Stimulated activated CD4-positive, alpha-beta T cell treated with anti-CD3 and anti-CD28 coated beads, Interleukin-1b, Interleukin-23, amount 100 ng/mL, for 24 hours (primary cell): ENCODE measurements around the gene SLC10A7.

ENCODE experiments used
- DNase-seq, 4 experiments: peaks; one replicate each; pipeline ENCODE4 v3.0.0-alpha.2; 2020; ENCODE audit warnings: low read depth in 4 of 4, low spot score in 1 of 4

The SLC10A7 gene

DNA sequence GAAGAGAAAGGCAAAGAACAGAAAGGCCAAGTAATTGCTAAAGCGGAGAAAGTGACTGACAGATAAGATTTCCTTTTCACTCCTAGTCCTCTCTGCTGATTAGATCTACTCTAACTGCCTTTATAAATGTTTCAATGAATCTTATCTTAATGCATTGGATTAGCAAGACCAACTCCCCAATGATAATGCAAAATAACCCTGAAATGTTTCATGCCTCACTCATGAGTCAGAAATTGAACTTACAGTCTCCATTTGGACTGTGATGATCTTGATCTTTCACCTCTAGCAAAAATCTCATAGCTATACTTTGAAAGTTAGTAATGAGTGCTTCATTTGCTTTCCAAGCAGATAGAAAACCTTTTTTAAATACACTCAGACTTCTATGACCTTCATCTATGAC lies 26.5 kb downstream of the SLC10A7 start:
- no peak for DNase-seq

DNA sequence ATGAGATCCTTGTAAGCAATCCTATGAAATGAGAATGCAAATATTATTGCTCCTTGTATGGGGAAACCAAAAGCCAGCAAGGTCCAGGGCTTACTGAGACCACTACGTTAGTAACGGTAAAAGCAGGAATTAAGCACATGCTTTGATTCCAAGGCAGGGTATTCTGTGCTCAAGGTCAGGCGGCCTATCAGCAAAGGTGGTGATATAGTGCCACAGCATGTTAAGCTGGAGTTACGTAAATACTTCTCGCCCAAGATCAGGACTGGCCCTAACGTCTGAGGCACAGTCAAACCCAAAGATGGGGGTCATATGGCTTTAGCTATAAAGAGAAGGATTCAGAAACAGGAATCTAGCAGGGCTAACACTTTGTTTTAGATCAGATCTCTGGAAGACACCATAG lies 27.6 kb downstream of the SLC10A7 start:
- no peak for DNase-seq

DNA sequence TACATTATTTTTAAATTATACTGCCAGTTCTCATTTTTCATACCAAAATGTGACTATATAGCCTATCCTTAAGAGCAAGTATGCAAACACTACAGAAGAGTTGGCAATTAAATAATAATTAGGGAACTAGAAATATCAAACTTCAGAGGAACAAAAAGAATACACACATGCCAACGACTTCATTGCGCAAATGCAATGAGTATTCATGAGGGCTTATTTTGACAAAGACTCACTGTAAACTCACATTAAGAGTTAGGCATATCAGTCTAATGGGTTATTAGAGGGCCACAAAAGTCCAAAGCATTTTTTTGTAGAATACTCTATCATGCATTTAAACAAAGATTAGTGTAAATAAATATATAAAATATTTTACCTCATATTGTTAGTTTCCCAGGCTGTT lies 31.6 kb downstream of the SLC10A7 start:
- DNase-seq = no peak

DNA sequence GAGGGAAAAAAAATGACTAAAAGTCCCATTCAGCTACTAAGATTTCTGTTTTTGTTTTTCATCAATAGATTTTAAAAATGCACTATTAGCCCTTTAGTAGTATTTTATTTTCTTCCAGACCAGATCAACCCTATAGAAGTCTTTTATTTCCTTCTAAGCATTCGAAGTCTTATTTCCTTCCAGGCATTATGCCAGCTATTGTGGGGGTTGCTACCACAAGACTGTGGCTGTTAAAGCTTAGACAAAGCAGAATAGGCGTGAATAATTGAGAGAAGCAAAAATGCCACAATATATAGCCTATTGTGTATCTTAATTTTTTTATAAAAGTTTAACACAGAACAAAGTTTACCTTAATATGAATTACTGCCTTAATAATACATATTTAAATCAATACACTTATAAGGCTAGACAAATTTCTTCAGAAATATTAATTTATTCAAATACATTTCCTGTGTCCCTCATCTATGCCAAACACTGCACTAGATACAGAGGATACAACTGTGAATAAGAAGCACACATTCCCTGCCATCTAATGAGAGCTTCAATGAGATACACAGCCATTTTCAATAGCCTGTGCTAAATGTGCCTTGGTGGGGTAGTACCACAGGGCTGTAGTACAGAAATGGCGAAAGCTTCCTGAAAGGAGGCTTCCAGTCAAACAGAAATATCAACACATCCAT lies 33.1 kb downstream of the SLC10A7 start:
- no peak for DNase-seq

DNA sequence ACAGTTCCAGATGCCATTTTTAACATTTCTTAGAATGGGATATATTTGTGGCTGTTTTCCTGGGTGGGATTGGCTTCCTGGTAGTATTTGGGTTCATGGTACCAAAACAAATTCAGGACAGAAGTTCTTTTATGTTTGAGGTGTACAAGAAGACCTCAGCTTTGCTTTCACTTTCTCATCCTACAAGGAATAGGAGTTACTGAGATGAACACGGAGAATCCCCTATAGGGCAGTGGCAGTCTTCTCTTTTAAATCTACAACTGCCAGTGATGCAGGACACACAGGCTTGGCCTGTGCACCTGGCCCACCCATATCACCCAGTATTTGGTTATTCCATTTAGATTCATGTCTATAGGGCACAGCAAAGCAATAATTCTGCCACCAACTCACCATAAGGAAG lies 35.2 kb downstream of the SLC10A7 start:
- DNase-seq = no peak

DNA sequence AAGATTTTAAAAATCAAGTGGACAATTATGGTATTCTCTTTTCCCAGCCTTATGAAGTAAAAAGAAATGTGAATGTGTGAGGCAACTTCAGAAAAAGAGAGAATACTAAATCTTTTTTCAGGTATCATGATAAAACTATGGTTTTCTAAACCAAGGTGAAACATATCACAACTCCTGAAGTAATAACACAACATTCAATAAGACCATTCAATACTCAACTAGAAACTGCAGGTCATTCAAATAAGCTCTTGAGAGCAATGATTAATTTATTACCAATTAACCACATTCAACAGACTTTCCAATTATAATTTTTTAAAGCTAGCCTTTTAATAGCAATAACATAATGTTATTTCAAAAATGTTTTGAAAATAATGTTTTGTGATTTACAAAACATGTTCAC lies 35.8 kb downstream of the SLC10A7 start:
- no peak for DNase-seq

DNA sequence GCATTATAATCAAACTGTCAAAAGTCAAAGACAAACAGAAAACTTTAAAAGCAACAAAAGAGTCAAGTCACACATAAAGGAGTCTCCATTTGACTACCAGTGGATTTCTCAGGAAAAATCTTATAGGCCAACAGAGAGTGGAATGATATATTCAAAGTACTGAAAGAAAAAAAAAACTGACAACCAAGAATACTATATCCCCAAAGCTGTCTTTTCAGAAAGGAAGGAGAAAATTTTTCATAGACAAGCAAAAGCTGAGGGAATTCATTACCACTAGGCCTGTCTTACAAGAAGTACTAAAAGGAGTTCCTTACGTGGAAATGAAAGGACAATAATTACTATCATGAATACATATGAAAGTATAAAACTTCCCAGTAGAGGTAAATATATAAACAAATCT lies 39.0 kb downstream of the SLC10A7 start:
- no peak for DNase-seq

DNA sequence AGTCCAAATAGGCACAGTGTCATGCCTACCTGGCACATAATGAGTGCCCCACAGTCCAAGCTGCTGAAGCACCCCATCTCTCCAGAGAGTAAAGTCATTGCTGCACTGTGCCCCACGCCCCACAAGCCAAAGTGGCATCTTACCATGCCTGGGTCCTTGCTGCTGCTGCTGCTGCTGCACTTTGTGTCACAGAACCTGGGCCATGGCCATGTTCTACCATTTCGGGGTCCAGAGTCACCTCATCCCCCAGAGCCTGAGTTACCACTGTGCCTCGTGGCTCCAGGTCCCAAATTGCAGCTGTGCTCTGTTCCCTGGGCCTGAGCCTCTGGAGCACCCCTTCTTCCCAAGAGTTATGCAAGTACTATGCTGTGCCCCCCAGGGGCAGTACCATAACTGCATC lies 40.5 kb downstream of the SLC10A7 start:
- no peak for DNase-seq

DNA sequence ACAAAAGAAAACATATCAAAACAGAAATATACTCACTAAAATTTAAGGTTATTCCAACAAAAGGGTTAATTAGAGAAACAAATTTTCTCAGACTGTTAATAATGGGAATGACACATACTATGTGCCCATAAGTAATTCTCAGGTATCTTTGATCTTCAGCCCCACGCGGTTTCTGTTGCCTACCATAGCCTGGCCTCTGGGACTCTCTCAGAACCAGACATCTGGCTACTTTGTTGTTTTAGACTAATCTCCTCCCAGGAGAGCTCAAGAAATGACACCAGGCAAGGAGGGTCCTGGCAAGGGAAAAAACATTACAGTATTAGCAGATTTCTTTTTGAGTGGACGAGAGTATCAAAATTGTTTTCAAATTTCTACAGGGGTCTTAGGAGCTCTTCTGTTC lies 43.7 kb downstream of the SLC10A7 start:
- DNase-seq = no peak

DNA sequence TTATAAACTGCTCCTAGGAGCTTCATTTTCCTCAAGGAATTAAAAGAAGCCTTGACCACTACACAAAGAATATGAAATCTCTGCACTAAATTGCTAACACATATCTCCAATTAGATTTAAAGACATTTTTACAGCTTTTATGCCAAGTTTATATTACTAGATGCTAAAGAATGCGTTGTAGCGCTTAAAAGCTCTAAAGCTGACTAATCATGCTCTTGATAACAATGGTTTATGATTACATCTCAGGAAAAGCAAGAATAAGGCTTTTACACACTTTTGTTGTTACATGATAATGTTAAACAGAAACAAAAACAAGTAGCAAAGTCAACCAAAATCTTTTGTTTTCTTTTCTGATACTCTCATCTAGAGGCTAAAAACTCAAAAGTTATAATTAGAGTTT lies 44.7 kb downstream of the SLC10A7 start:
- DNase-seq = no peak

DNA sequence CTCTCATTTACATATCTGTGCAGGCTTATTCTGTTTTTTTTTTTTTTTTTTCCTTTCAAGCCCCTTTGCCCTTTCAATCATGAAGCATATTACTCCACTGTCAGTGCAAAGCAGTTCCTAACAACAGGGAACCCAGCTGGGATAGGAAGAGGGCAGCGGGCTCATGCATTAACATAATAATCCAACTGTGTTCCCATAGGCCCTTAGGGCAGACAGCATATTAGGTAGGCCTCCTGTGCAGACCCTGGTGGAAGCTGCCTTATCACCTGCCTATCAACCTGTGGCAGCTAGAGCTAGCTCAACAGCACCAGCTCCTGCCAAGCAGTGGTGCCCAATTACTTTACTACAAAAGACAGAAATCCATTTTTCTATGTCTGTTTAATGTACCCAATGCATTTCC lies 49.3 kb downstream of the SLC10A7 start:
- no peak for DNase-seq

DNA sequence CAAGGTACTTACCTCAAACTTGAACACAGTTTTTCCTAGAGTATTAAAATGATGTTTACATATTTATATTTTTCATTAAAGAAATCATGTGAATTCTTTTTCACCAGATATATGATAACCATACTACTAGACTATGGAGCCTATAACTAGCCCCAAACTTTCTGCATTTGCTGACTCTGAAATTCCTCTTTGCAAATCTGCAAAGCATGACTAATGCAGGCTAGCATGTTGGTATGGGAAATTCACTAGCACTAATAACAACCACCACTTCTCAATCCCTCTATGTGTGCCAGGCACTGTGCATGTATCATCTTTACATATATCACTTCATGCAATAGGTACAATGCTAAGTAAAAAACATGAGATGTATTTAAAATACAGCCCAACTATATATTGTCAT lies 51.1 kb downstream of the SLC10A7 start:
- DNase-seq = no peak

DNA sequence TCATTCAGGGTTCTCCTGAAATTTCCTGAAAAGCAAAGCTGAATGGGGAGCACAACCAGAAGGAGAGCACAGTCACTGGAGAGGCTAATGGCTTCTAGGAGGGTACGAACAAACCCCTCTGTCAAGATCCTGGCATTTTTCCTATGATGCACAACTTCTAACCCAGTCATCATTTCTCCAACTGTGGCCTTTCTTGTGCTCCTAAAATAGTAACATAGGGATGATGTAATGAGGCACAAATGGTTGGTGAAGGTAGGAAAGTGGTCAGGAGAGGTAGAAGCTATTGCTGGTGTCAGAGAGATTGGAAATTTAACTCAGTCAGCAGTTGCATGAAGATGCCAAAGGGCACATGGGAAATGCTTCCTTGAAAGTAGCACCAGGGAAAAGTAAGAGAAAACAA lies 52.7 kb downstream of the SLC10A7 start:
- DNase-seq = no peak

DNA sequence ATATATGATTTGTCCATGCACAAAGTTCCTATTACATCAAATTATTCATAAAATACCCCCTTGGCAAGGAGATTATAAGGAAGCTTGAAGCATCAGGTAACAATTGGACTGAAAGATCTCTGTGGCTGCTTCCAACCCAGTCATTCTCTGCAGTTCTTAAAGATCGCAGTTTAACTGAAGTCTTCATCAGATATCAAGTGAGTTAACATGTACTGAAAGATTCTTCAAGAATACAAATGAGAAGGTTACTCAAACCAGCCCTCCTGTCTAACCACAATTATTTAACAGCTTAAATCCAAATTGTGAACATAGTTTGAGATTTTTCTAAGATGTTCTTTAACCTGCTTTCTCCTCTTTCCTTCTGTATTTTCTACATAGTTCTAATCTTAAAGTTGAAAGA lies 56.1 kb downstream of the SLC10A7 start:
- no peak for DNase-seq

DNA sequence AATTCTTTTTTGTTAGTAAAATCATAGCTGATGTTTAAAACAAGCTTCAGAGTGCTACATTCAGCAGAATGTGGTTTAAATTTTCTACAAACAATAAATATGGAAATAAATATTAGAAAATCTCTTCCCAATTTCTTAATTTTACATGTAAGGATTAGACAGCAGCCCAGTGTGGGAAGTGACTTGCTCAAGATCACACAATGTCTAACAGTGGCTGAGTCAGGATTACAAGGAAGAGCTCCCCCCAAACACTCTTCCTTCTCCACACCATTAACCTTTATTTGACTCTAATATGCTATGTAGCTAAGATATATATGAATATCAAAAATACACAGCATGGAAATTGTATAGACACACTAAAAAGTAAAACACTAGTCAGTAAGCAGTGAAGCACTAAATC lies 59.5 kb downstream of the SLC10A7 start:
- DNase-seq = no peak

DNA sequence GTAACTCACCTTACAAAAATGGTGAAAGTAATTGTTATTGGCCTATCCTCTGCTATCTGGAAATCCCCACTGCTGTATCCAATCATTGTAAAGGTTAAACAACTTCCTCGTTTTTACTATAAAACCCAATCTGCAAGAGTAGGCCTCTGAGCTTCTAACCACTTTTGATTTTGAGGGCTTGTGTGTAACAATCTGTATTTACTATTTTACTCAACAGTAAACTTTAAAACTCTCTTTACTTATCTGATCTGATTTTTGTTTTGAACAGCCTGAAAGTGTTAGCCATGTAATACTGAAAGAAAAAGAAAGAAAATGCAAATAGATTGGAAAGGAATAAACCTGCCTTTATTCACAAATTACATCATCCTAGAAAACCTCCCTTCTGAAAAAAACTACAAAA lies 63.1 kb downstream of the SLC10A7 start:
- no peak for DNase-seq

DNA sequence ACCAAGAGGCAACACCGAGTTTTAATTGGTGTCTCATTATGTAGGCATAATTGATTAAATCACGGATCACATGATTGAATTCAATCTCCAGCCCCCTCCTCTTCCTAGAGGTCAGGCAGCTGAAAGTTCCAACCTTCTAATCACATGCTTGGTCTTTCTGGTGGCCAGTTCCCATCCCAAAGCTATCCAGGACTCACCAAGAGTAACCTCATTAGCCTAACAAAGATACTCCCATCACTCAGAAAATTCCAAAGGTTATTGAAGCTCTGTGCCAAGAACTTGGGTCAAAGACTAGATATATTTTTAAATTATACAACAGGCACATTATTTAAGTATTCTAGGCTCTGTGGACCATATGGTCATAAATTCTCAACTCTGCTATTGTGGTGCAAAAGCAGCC lies 65.1 kb downstream of the SLC10A7 start:
- DNase-seq = no peak

DNA sequence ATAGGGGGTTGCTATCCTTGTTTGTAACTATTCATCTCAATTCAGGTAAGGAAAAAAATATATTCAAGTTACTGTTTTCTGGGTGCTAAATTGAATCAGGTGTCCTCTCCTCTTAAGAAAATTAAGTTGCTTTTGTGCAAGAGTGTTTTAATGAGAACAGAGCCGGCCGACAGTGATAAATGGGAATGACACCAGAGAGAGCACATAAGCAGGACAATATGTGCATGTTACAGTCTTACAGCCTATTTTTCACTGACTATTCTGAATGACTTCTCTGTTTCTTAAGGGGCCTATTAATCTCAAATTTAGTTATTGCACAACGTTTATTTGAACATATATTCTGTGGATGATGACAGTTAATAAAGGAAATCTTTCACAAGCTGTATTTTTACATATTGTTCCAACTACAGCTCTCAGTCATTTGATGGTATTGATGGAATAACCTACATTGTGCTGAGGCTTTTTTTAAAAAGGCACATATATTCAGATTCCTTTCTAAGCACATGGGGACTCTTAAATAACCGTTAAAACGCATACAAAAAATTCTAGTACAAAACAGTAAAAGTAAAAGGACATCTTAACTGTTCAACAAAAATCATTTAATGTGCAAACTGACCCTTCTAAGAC lies 68.4 kb downstream of the SLC10A7 start:
- no peak for DNase-seq

DNA sequence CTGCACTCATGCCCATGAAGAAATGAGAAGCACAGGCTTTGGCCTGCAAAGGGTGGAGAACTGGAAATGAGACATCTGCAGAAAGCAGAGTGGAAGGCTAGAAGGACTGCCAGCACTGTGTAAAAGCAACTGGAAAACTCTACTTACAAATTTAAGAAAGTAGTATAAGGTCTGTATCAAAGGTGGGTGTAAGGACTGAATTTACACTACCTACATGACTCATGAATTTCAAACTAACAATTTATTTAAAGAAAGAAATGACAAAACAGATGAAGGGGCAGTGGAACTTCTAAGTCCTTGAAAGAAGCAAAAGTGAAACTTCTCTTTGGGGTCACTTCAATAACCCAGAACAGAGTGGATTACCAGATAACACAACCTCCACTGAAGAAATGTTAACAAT lies 71.2 kb downstream of the SLC10A7 start:
- DNase-seq = no peak

DNA sequence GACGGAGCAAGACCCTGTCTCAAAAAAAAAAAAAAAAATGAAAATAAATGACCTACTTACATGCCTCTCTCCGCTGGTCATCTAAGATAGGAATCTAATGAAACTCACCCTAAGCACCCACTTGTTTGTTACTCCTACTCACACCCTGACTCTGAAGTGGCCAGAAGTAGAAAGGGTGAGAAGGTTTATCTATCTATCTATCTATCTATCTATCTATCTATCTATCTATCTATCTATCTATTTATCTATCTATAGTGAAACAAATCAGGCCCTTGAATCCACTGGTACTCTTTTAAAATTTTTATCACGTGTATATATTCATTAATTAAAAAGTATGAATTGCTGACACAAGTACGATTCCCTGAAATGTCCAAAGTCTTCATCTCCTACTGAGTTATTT lies 75.2 kb downstream of the SLC10A7 start:
- DNase-seq = no peak

DNA sequence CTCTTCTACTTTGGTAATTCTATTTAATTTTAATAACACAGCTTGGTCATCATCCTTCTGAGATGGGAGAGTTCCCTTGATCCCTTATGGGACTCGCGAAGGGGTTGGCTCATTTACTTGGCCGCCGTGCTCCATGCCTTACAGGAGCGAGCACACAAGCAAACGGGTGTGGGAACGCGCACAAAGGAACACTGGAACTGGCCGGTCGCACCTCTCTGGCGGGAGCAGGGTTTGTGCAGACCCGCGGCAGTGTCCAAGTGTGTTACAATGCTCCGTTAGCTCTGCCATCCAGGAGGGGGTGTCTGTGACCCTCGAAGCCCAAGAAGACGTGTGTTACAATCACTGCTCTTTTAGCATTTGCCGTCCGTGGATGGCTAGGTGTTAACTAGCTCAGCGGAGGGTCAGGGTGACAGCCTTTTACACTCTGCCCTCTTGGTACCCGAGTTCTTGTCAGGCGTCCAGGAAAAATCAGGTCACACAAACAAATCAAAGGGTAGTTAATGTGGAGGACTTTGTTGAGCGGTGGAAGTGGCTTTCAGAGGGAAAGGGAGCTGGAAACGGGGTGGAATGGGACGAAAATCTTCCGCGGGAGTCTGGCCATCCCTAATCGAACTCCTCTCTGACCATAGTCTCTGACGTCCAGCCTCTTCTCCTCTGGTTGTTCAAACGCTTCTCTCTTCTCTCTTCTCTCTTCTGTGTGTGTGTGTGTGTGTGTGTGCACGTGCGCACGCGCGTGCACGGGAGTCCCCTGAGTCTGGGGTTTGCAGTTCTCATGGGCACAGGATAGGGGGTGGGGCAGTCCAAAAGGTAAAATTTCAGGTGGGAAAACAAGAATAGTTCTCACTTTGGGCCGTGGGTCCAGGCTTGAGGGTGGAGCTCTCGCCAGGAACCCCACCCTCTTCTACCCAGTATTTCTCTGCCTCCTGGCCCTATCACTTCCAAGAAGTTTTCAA lies 76.3 kb downstream of the SLC10A7 start:
- no peak for DNase-seq

DNA sequence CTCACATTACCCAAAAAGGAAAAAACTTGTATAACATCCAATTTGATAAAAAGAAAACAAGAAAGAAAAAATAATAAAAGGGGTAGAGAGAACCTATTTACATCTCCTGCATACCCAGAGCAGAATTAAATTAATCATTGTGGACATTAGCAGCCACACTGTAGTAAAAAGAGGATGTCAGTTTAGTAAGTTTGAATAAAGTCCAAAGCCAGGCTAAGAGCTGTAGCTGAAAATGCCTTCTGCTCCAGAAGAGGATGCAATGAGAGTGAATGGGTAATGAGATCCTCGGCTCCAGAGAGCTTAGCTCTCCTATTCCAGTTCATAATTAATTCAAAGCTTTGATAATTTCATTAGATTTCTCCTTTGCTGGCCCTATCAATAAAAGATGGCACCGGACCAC lies 78.2 kb downstream of the SLC10A7 start:
- no peak for DNase-seq
